Thoracic aorta (tissue), 2 donors: ENCODE results near the gene CFTR. TPM values are rescaled to one million over a fixed set of nuclear protein-coding genes. Genes with fewer than 3 reads are reported as not detected.

Source experiments
- ATAC-seq: fragments of 150-250 bp; one replicate; pipeline ENCODE4 v1.8.0; 2017; ENCODE audit warnings: low read depth; ENCODE audit not compliant: insufficient number of reproducible peaks, low FRiP score
- DNase-seq: peaks from one replicate; pipeline ENCODE4 v3.0.0-alpha.2; 2020; ENCODE audit warnings: low spot score
- H3K27ac ChIP-seq, 2 donors: fragments of 200-600 bp; sonication (generic); 1 replicate in 1 of 2; 2 replicates in 1 of 2; pipeline ENCODE4 v1.5.1; 2016; ENCODE audit warnings: mild to moderate bottlenecking in 2 of 2, moderate library complexity in 2 of 2
- H3K27me3 ChIP-seq: fragments of 200-600 bp; sonication (generic); replicated peaks from 2 replicates; pipeline ENCODE4 v1.6.0; 2016; ENCODE audit warnings: mild to moderate bottlenecking; ENCODE audit not compliant: insufficient read depth
- H3K36me3 ChIP-seq: fragments of 200-600 bp; sonication (generic); one replicate; pipeline ENCODE4 v1.5.1; 2016
- H3K4me1 ChIP-seq, 2 donors: fragments of 200-600 bp; sonication (generic); 1 replicate in 1 of 2; 2 replicates in 1 of 2; pipeline versions ENCODE4 v1.5.1 to v1.6.0; 2016; ENCODE audit warnings: low read depth in 2 of 2, mild to moderate bottlenecking in 1 of 2; ENCODE audit not compliant: control insufficient read depth in 1 of 2
- H3K4me3 ChIP-seq: fragments of 200-600 bp; sonication (generic); 2 replicates; pipeline ENCODE4 v1.5.1; 2016; ENCODE audit warnings: mild to moderate bottlenecking
- H3K9me3 ChIP-seq: fragments of 200-600 bp; sonication (generic); 2 replicates; pipeline ENCODE4 v1.5.1; 2016
- CTCF ChIP-seq: fragments of 200-600 bp; sonication (generic); IDR thresholded peaks from one replicate; pipeline ENCODE4 v1.5.1; 2019; ENCODE audit warnings: antibody characterized with exemption
- total RNA-seq, 2 donors: library from RNA; depleted of rRNA; stranded (reverse); fragments of >200 nt; gene quantifications; one replicate each; pipeline versions ENCODE4 v1.1.0 to v1.2.3, GENCODE V29; 2016

CFTR gene
- total RNA-seq, 2 donors from 2014 or later, result 0.68 TPM; not detected in 1

GRCh38 chr7:117666031-117666430 is 186.2 kb downstream of the CFTR start:
- Histone ChIP-seq H3K4me1 (no peaks in the 10 kb centered on the region), H3K4me3 (no peak overlapping the region), H3K27ac (no peak overlapping the region), H3K36me3 (no peaks in the 10 kb centered on the region), H3K27me3 (no peaks in the 10 kb centered on the region), H3K9me3 (no peaks in the 10 kb centered on the region)
- no peak for ATAC-seq
- no peak for DNase-seq
- TF ChIP-seq CTCF, result no peak

DNA sequence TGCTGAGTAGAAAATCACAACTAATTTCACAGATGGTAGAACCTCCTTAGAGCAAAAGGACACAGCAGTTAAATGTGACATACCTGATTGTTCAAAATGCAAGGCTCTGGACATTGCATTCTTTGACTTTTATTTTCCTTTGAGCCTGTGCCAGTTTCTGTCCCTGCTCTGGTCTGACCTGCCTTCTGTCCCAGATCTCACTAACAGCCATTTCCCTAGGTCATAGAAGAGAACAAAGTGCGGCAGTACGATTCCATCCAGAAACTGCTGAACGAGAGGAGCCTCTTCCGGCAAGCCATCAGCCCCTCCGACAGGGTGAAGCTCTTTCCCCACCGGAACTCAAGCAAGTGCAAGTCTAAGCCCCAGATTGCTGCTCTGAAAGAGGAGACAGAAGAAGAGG is 186.9 kb downstream of the CFTR start:
- no peak for ATAC-seq
- H3K4me1 ChIP-seq, result no peaks in the 10 kb centered on the region
- H3K27me3 ChIP-seq, result no peaks in the 10 kb centered on the region
- H3K9me3 ChIP-seq, result no peaks in the 10 kb centered on the region
- no peak overlapping the region for H3K4me3 ChIP-seq
- no peak for DNase-seq
- no peaks in the 10 kb centered on the region for H3K36me3 ChIP-seq
- no peak overlapping the region for H3K27ac ChIP-seq
- TF ChIP-seq CTCF, result no peak

DNA sequence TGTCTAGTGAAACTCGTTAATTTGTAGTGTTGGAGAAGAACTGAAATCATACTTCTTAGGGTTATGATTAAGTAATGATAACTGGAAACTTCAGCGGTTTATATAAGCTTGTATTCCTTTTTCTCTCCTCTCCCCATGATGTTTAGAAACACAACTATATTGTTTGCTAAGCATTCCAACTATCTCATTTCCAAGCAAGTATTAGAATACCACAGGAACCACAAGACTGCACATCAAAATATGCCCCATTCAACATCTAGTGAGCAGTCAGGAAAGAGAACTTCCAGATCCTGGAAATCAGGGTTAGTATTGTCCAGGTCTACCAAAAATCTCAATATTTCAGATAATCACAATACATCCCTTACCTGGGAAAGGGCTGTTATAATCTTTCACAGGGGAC is 187.6 kb downstream of the CFTR start:
- no peaks in the 10 kb centered on the region for H3K9me3 ChIP-seq
- no peaks in the 10 kb centered on the region for H3K4me1 ChIP-seq
- no peaks in the 10 kb centered on the region for H3K27me3 ChIP-seq
- H3K4me3 ChIP-seq, result no peak overlapping the region
- ATAC-seq, result no peak
- no peak for DNase-seq
- H3K27ac ChIP-seq, result no peak overlapping the region
- TF ChIP-seq CTCF, result no peak
- no peaks in the 10 kb centered on the region for H3K36me3 ChIP-seq

- H3K4me3 ChIP-seq, result no peak overlapping the region
- H3K27me3 ChIP-seq, result no peaks in the 10 kb centered on the region
- H3K27ac ChIP-seq, result no peak overlapping the region
- no peak for DNase-seq
- ATAC-seq, result no peak
- H3K4me1 ChIP-seq, result no peaks in the 10 kb centered on the region
- TF ChIP-seq CTCF, result no peak
- no peaks in the 10 kb centered on the region for H3K9me3 ChIP-seq
- no peaks in the 10 kb centered on the region for H3K36me3 ChIP-seq
Measured at GRCh38 chr7:117669818-117670217, 190.0 kb downstream of the CFTR start.

DNA sequence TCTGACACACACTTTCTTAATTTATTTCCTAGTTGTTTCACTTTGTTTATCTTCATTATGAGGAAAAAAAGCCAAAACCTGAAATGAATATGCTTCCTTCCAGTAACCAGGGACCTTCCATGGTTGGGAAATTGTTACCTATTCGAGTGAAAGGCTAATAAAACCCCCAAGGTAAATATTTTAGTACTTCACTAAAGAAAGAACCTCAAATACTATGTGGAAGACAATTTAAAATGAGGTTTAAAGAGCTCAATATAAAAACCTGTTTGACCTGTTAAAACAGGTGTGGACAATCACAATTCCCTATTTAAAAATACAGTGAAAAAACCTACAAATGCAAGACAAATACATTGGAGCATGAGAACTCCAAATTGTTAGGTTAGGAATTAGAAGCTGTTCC is 192.6 kb downstream of the CFTR start:
- Histone ChIP-seq H3K36me3 (no peaks in the 10 kb centered on the region), H3K9me3 (no peaks in the 10 kb centered on the region), H3K27me3 (no peaks in the 10 kb centered on the region), H3K4me3 (no peak overlapping the region), H3K4me1 (no peaks in the 10 kb centered on the region), H3K27ac (no peak overlapping the region)
- no peak for TF ChIP-seq CTCF
- ATAC-seq, result no peak
- no peak for DNase-seq
